ENCODE measurements around the gene CHSY3.

CHSY3 gene

GRCh38 chr5:130002876-130003275 lies 98.6 kb downstream of the CHSY3 start:
- DNase-seq (ENCODE audit: extremely low read depth, insufficient read length) = no peak
- Histone ChIP-seq H3K4me3 (replicated peaks; ENCODE audit: low read depth, low read length) (no peak overlapping the region), H3K36me3 (ENCODE audit: control insufficient read depth, insufficient read depth, low read length) (no peaks in the 10 kb centered on the region), H3K27me3 (replicated peaks; ENCODE audit: control insufficient read depth, insufficient read depth, low read length) (no peaks in the 10 kb centered on the region)
- TF ChIP-seq, protein P1, sequence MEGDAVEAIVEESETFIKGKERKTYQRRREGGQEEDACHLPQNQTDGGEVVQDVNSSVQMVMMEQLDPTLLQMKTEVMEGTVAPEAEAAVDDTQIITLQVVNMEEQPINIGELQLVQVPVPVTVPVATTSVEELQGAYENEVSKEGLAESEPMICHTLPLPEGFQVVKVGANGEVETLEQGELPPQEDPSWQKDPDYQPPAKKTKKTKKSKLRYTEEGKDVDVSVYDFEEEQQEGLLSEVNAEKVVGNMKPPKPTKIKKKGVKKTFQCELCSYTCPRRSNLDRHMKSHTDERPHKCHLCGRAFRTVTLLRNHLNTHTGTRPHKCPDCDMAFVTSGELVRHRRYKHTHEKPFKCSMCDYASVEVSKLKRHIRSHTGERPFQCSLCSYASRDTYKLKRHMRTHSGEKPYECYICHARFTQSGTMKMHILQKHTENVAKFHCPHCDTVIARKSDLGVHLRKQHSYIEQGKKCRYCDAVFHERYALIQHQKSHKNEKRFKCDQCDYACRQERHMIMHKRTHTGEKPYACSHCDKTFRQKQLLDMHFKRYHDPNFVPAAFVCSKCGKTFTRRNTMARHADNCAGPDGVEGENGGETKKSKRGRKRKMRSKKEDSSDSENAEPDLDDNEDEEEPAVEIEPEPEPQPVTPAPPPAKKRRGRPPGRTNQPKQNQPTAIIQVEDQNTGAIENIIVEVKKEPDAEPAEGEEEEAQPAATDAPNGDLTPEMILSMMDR (IDR thresholded peaks at IDR 0.05; ENCODE audit: insufficient read depth, low read length, poor library complexity, severe bottlenecking) = no peak

DNA sequence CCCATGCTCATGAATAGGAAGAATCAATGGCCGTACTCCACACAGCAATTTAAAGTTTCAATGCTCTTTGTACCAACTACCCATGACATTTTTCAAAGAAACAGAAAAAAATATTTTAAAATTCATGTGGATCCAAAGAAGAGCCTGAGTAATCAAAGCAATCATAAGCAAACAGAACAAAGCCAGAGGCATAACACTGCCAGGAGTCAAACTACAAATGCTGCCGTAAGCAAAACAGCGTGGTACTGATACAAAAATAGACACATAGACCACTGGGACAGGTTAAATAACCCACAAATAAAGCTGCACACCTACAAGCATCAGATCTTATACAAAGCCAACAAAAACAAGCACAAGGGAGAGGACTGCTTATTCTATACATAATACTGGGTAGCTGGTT lies 107.7 kb downstream of the CHSY3 start:
- no peak overlapping the region for H3K4me3 ChIP-seq (replicated peaks; ENCODE audit: low read depth, low read length)
- TF ChIP-seq, protein P1 (IDR thresholded peaks at IDR 0.05; ENCODE audit: insufficient read depth, low read length, poor library complexity, severe bottlenecking) = no peak
- no peak for DNase-seq (ENCODE audit: extremely low read depth, insufficient read length)
- H3K36me3 ChIP-seq (ENCODE audit: control insufficient read depth, insufficient read depth, low read length) = no peaks in the 10 kb centered on the region
- no peaks in the 10 kb centered on the region for H3K27me3 ChIP-seq (replicated peaks; ENCODE audit: control insufficient read depth, insufficient read depth, low read length)

- Histone ChIP-seq H3K36me3 (ENCODE audit: control insufficient read depth, insufficient read depth, low read length) (no peaks in the 10 kb centered on the region), H3K27me3 (replicated peaks; ENCODE audit: control insufficient read depth, insufficient read depth, low read length) (no peaks in the 10 kb centered on the region), H3K4me3 (replicated peaks; ENCODE audit: low read depth, low read length) (no peak overlapping the region)
- TF ChIP-seq, protein P1 (IDR thresholded peaks at IDR 0.05; ENCODE audit: insufficient read depth, low read length, poor library complexity, severe bottlenecking) = no peak
- no peak for DNase-seq (ENCODE audit: extremely low read depth, insufficient read length)
Observed at GRCh38 chr5:130017173-130017572, 112.9 kb downstream of the CHSY3 start.

DNA sequence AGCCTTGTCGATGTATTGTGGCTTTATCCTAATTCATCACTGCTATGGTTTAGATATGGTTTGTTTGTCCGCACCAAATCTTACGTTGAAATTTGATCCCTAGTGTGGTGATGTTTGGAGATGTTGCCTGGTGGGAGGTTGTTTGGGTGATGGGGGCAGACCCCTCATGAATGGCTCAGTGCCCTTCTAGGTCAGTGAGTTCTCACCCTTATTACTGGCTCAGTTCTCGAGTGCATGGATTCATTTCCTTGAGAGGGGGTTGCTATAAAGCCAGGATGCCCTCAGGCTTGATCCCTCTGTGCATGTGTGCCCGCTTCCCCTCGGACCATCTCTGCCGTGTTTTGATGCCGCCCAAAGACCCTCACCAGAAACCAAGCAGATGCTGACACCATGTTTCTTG lies 114.4 kb downstream of the CHSY3 start:
- no peaks in the 10 kb centered on the region for H3K36me3 ChIP-seq (ENCODE audit: control insufficient read depth, insufficient read depth, low read length)
- TF ChIP-seq, protein P1 (IDR thresholded peaks at IDR 0.05; ENCODE audit: insufficient read depth, low read length, poor library complexity, severe bottlenecking) = no peak
- DNase-seq (ENCODE audit: extremely low read depth, insufficient read length) = no peak
- H3K4me3 ChIP-seq (replicated peaks; ENCODE audit: low read depth, low read length) = no peak overlapping the region
- no peaks in the 10 kb centered on the region for H3K27me3 ChIP-seq (replicated peaks; ENCODE audit: control insufficient read depth, insufficient read depth, low read length)

DNA sequence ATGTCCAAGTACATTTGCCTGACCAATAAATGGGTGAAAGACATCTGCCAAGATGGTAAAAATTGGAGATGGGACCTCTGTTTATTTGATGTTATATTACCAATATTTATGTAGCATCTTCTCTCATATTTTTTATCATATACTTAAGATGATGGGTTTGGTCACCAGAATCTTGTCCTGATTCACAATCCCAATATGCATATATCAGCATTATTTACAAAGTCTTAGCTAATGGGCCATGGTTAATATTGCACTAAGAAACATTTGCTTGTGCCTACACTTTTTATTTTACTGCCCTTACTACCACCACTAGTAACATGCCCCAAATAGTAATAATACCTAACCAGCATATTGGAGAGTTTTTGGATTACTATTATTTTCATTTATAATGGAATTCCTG lies 116.7 kb downstream of the CHSY3 start:
- TF ChIP-seq, protein P1 (IDR thresholded peaks at IDR 0.05; ENCODE audit: insufficient read depth, low read length, poor library complexity, severe bottlenecking) = no peak
- Histone ChIP-seq H3K4me3 (replicated peaks; ENCODE audit: low read depth, low read length) (no peak overlapping the region), H3K27me3 (replicated peaks; ENCODE audit: control insufficient read depth, insufficient read depth, low read length) (no peaks in the 10 kb centered on the region), H3K36me3 (ENCODE audit: control insufficient read depth, insufficient read depth, low read length) (no peaks in the 10 kb centered on the region)
- DNase-seq (ENCODE audit: extremely low read depth, insufficient read length) = no peak

- TF ChIP-seq, protein P1 (IDR thresholded peaks at IDR 0.05; ENCODE audit: insufficient read depth, low read length, poor library complexity, severe bottlenecking) = no peak
Observed at GRCh38 chr5:130021876-130022275, 117.6 kb downstream of the CHSY3 start.

More at GRCh38 chr5:130021876-130022275, 117.6 kb downstream of the CHSY3 start:
- H3K36me3 ChIP-seq (ENCODE audit: control insufficient read depth, insufficient read depth, low read length) = no peaks in the 10 kb centered on the region
- H3K27me3 ChIP-seq (replicated peaks; ENCODE audit: control insufficient read depth, insufficient read depth, low read length) = no peaks in the 10 kb centered on the region
- no peak overlapping the region for H3K4me3 ChIP-seq (replicated peaks; ENCODE audit: low read depth, low read length)
- DNase-seq (ENCODE audit: extremely low read depth, insufficient read length) = no peak

All from GM06990 (cell line).